ENCODE measurements around the gene NEU4.
"Not testable (repeated sequence)": the region's sequence is repeated elsewhere in the genome, so short reads cannot be mapped to it uniquely, and the experiment has no call there.

DNA sequence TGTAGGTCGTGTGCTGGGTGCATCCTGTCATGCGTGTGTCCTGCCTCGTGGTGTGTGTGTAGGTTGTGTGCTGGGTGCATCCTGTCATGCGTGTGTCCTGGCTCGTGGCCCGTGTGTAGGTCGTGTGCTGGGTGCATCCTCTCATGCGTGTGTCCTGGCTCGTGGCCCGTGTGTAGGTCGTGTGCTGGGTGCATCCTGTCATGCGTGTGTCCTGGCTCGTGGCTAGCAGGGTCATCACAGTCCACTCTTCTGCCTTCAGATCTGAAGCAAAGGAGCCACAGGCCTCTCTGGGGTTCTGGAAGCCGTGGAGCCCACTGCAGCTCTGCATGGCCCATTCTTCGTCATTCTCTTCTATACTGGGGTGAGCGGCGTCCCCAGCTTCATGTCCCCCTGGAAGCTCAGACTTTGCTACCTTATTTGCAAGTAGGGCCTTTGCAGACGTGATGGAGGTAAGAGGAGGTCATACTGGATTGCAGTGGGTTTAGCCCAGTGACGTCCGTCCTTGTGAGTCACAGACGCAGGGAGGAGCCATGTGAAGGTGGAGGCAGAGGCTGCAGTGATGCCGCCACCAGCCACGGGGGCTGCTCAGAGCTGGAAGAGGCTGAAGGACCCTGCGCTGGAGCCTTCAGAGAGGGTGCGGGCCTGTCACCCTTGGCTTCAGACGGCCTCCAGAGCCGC lies 11.1 kb downstream of the NEU4 start:
- TF ChIP-seq SP1 (IDR thresholded peaks at IDR 0.05); FOXM1 (IDR thresholded peaks at IDR 0.05; ENCODE audit: borderline replicate concordance); BHLHE40 (IDR thresholded peaks at IDR 0.05; ENCODE audit: borderline replicate concordance); TARDBP (IDR thresholded peaks at IDR 0.05); CTBP1 (IDR thresholded peaks at IDR 0.05; ENCODE audit: borderline replicate concordance); ELF4 (IDR thresholded peaks at IDR 0.05); NFRKB (IDR thresholded peaks at IDR 0.05); SUZ12 (IDR thresholded peaks at IDR 0.05); LEF1 (IDR thresholded peaks at IDR 0.05; ENCODE audit: borderline replicate concordance): not testable (repeated sequence)
- TF ChIP-seq, protein P1, sequence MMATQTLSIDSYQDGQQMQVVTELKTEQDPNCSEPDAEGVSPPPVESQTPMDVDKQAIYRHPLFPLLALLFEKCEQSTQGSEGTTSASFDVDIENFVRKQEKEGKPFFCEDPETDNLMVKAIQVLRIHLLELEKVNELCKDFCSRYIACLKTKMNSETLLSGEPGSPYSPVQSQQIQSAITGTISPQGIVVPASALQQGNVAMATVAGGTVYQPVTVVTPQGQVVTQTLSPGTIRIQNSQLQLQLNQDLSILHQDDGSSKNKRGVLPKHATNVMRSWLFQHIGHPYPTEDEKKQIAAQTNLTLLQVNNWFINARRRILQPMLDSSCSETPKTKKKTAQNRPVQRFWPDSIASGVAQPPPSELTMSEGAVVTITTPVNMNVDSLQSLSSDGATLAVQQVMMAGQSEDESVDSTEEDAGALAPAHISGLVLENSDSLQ (IDR thresholded peaks at IDR 0.05), result not testable (repeated sequence)

All from HEK293T (cell line).